ENCODE results near the gene FCHSD1. TPM values are rescaled to one million over a fixed set of nuclear protein-coding genes. Genes with fewer than 3 reads are reported as not detected.

Gene FCHSD1
- total RNA-seq, 2 donors from 2014 or later = 35.6 to 56.4 TPM

- Mint-ChIP-seq H3K4me3 (no peak overlapping the region), H3K27me3 (no peaks in the 10 kb centered on the region), H3K9me3 (no peaks in the 10 kb centered on the region), H3K27ac (no peak overlapping the region), H3K4me1 (ENCODE audit: low read depth in 2 of 2) (peaks cover 3 to 4% of the 10 kb centered on the region in 2 donors), H3K36me3 (no peaks in the 10 kb centered on the region)
- ATAC-seq (no peak), DNase-seq (ENCODE audit: low spot score) (no peak)
Observed at GRCh38 chr5:141665995-141666940, 15.1 kb upstream of the FCHSD1 start.

- Mint-ChIP-seq H3K36me3 (no peaks in the 10 kb centered on the region), H3K27ac (no peak overlapping the region), H3K9me3 (no peaks in the 10 kb centered on the region), H3K27me3 (no peaks in the 10 kb centered on the region), H3K4me3 (no peak overlapping the region), H3K4me1 (ENCODE audit: low read depth in 2 of 2) (peaks cover 3 to 4% of the 10 kb centered on the region in 2 donors)
- ATAC-seq (peak; percentile 85 to 86), DNase-seq (ENCODE audit: low spot score) (peak; percentile 68)
Observed at GRCh38 chr5:141664733-141665461, 13.7 kb upstream of the FCHSD1 start.

GRCh38 chr5:141663506-141663905 is 12.3 kb upstream of the FCHSD1 start:
- no peak overlapping the region for H3K4me3 Mint-ChIP-seq
- DNase-seq (ENCODE audit: low spot score) = no peak
- no peak overlapping the region for H3K27ac Mint-ChIP-seq

GRCh38 chr5:141662028-141662427 is 10.8 kb upstream of the FCHSD1 start:
- H3K27me3 Mint-ChIP-seq = no peaks in the 10 kb centered on the region
- peaks cover 11 to 13% of the 10 kb centered on the region in 2 donors for H3K4me1 Mint-ChIP-seq (ENCODE audit: low read depth in 2 of 2)
- peaks cover 10% of the 10 kb centered on the region for H3K36me3 Mint-ChIP-seq
- no peak overlapping the region for H3K4me3 Mint-ChIP-seq
- no peak overlapping the region for H3K27ac Mint-ChIP-seq
- no peak for ATAC-seq
- DNase-seq (ENCODE audit: low spot score) = peak; percentile 46
- H3K9me3 Mint-ChIP-seq = no peaks in the 10 kb centered on the region

More at GRCh38 chr5:141663506-141663905, 12.3 kb upstream of the FCHSD1 start:
- peaks cover 4 to 6% of the 10 kb centered on the region in 2 donors for H3K4me1 Mint-ChIP-seq (ENCODE audit: low read depth in 2 of 2)
- no peaks in the 10 kb centered on the region for H3K9me3 Mint-ChIP-seq
- no peaks in the 10 kb centered on the region for H3K27me3 Mint-ChIP-seq
- no peak for ATAC-seq
- no peaks in the 10 kb centered on the region for H3K36me3 Mint-ChIP-seq

DNA sequence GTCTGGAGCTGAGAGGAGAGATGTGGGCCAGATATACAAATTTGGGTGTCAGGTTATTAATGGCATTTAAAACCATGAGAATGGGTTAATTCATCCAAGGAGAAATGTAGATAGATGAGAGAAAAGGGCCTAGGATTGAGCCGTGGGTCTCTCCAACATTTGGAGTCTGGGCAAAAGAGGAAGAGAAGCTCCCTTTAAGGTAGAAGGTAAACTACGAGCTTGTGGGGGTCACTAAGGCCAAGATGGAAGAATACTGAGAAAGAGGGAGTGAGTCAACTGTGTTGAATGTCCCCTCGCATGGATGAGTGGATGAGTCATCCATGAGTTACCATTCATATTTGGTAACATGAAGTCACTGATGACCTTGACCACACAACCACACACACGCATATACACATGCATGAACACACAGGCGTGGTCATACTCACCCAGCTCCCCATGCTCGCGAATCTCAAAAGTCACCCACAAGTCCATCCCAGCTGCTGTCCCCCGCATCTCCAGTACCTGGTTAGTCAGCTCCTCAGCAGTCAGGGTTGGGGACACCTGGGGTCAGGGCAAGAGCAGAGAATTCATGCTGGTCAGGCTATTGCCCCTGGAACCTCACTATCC is 6.8 kb upstream of the FCHSD1 start:
- ATAC-seq (peak; percentile 73 to 84), DNase-seq (ENCODE audit: low spot score) (peak; percentile 54)
- peaks cover 14% of the 10 kb centered on the region for H3K36me3 Mint-ChIP-seq

GRCh38 chr5:141657404-141657803 is 6.2 kb upstream of the FCHSD1 start:
- Mint-ChIP-seq H3K9me3 (no peaks in the 10 kb centered on the region), H3K4me3 (no peak overlapping the region), H3K4me1 (ENCODE audit: low read depth in 2 of 2) (peaks cover 17 to 25% of the 10 kb centered on the region in 2 donors), H3K27me3 (no peaks in the 10 kb centered on the region), H3K36me3 (peaks cover 14% of the 10 kb centered on the region), H3K27ac (no peak overlapping the region)
- no peak for ATAC-seq
- peak; percentile 46 for DNase-seq (ENCODE audit: low spot score)

More for the DNA sequence above, 6.8 kb upstream of the FCHSD1 start:
- Mint-ChIP-seq H3K27ac (no peak overlapping the region), H3K9me3 (no peaks in the 10 kb centered on the region), H3K27me3 (no peaks in the 10 kb centered on the region), H3K4me3 (no peak overlapping the region), H3K4me1 (ENCODE audit: low read depth in 2 of 2) (peaks cover 13 to 19% of the 10 kb centered on the region in 2 donors)

GRCh38 chr5:141656396-141656795 is 5.2 kb upstream of the FCHSD1 start:
- no peak overlapping the region for H3K4me3 Mint-ChIP-seq
- no peaks in the 10 kb centered on the region for H3K27me3 Mint-ChIP-seq
- H3K27ac Mint-ChIP-seq = no peak overlapping the region
- peaks cover 14% of the 10 kb centered on the region for H3K36me3 Mint-ChIP-seq
- ATAC-seq (no peak), DNase-seq (ENCODE audit: low spot score) (peak; percentile 50)
- H3K4me1 Mint-ChIP-seq (ENCODE audit: low read depth in 2 of 2) = peaks cover 22 to 32% of the 10 kb centered on the region in 2 donors
- H3K9me3 Mint-ChIP-seq = no peaks in the 10 kb centered on the region

DNA sequence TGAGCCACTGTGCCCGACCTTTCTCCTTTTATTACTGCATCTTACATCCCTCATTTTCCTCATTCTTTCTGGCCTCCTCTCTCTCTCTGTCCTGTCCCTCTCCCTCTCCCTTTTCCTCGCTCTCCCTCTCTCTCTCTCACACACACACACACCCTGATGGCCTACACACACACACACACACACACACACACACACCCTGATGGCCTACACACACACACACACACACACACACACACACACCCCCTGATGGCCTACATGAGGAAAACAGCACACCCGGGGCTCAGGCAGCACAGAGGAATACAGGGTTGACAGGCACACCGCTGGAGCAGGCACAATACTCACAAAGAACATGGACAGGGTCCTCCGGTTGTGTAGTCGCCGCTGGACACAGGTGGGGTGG is 3.8 kb upstream of the FCHSD1 start:
- Mint-ChIP-seq H3K4me1 (ENCODE audit: low read depth in 2 of 2) (peaks cover 31 to 38% of the 10 kb centered on the region in 2 donors), H3K9me3 (no peaks in the 10 kb centered on the region), H3K27ac (no peak overlapping the region), H3K36me3 (peaks cover 14% of the 10 kb centered on the region), H3K27me3 (no peaks in the 10 kb centered on the region), H3K4me3 (no peak overlapping the region)
- DNase-seq (ENCODE audit: low spot score) (no peak), ATAC-seq (no peak)

- no peak for DNase-seq (ENCODE audit: low spot score)
- H3K27me3 Mint-ChIP-seq = no peaks in the 10 kb centered on the region
- no peak for ATAC-seq
- H3K4me1 Mint-ChIP-seq (ENCODE audit: low read depth in 2 of 2) = peaks cover 36 to 42% of the 10 kb centered on the region in 2 donors
- peaks cover 14% of the 10 kb centered on the region for H3K36me3 Mint-ChIP-seq
- H3K4me3 Mint-ChIP-seq = no peak overlapping the region
- no peak overlapping the region for H3K27ac Mint-ChIP-seq
- H3K9me3 Mint-ChIP-seq = no peaks in the 10 kb centered on the region
Observed at GRCh38 chr5:141654298-141654697, 3.1 kb upstream of the FCHSD1 start.

DNA sequence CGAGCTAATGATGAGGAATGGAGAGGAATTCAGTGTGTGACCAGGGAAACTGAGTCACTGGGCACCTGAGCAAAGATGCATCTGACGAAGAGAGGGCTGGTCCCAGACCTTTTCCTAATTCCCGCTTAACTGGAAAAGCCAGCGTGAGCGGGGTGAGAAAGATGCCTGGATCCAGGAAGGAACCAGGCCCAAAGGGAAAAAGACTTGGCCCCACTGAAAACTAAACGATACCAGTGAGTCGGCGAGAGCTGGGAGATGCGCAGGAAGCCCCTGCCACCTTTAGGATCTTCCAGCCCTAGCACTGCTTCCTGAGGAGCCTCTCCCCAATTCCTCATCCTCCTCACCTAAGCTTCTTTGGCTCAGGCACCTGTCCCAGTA is 499 bp upstream of the FCHSD1 start:
- DNase-seq (ENCODE audit: low spot score) (no peak), ATAC-seq (no peak)
- peak overlapping the region; percentile 84 to 95 for H3K27ac Mint-ChIP-seq
- no peaks in the 10 kb centered on the region for H3K27me3 Mint-ChIP-seq
- H3K36me3 Mint-ChIP-seq = peaks cover 3% of the 10 kb centered on the region
- no peaks in the 10 kb centered on the region for H3K9me3 Mint-ChIP-seq
- peaks cover 34 to 36% of the 10 kb centered on the region in 2 donors for H3K4me1 Mint-ChIP-seq (ENCODE audit: low read depth in 2 of 2)
- H3K4me3 Mint-ChIP-seq = peak overlapping the region; percentile 91

DNA sequence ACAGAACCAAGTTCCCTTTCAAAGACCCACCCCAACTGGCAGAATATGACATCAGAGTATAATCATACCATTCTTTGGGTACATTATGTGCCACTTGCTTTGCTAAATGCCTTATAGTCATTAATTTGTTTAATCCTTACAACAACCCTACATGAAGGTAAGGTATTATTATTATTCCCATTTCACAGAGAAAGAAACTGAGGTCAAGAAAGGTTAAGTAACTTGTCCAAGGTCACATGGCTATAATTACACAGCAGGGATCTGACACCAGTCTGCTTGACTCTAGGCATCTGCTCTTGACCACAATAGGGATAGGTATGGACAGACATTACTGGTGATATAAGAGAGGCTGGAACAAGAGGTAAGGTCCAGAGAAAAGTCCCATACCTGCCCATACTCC is 1.2 kb downstream of the FCHSD1 start:
- H3K36me3 Mint-ChIP-seq = peaks cover 6% of the 10 kb centered on the region
- H3K4me1 Mint-ChIP-seq (ENCODE audit: low read depth in 2 of 2) = peaks cover 26 to 33% of the 10 kb centered on the region in 2 donors
- H3K27ac Mint-ChIP-seq = peak overlapping the region; percentile 84 to 95
- peak overlapping the region; percentile 91 for H3K4me3 Mint-ChIP-seq
- no peaks in the 10 kb centered on the region for H3K9me3 Mint-ChIP-seq
- ATAC-seq = no peak
- no peak for DNase-seq (ENCODE audit: low spot score)
- H3K27me3 Mint-ChIP-seq = no peaks in the 10 kb centered on the region

GRCh38 chr5:141649056-141649688 is 2.0 kb downstream of the FCHSD1 start:
- DNase-seq (ENCODE audit: low spot score) (no peak), ATAC-seq (no peak)
- Mint-ChIP-seq H3K9me3 (no peaks in the 10 kb centered on the region), H3K4me3 (no peak overlapping the region), H3K27me3 (no peaks in the 10 kb centered on the region), H3K4me1 (ENCODE audit: low read depth in 2 of 2) (peaks cover 26 to 35% of the 10 kb centered on the region in 2 donors), H3K36me3 (peaks cover 6% of the 10 kb centered on the region), H3K27ac (peak overlapping the region in 1 of 2 donors; percentile 14)

DNA sequence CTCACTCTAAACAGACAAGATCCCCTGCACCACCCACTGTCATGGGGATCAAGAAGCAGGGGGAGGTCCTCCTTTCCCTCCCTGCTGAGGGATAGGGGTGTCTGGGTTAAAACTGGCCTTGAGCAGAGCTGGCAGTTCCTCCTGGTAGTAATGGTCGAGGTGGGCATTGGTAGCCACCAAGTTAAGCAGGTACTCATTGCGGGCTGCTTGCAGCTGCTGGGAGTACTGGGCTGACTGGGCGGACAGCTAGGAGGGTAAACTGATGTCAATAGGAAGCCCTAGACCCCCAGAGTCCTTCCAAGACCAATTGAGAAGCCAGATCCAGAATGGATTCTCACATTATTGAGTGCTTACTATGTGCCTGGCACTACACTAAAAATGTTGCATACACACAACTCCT is 3.4 kb downstream of the FCHSD1 start:
- Mint-ChIP-seq H3K36me3 (peaks cover 6% of the 10 kb centered on the region), H3K9me3 (no peaks in the 10 kb centered on the region), H3K4me3 (no peak overlapping the region), H3K27ac (no peak overlapping the region), H3K27me3 (no peaks in the 10 kb centered on the region), H3K4me1 (ENCODE audit: low read depth in 2 of 2) (peaks cover 22 to 35% of the 10 kb centered on the region in 2 donors)
- ATAC-seq (no peak), DNase-seq (ENCODE audit: low spot score) (no peak)

All from natural killer cell treated with Interleukin-12 subunit alpha and Interleukin-12 subunit beta and Interleukin-15 and Interleukin-18, amount 100 ng/mL, for 72 hours (primary cell).